HG02884 (cell line): ENCODE results near the gene PRAMEF17.
"Not testable (repeated sequence)": the region's sequence is repeated elsewhere in the genome, so short reads cannot be mapped to it uniquely, and the experiment has no call there.

Source experiments
- ATAC-seq: cut with Tn5 transposase; IDR thresholded peaks from one replicate; pipeline ENCODE4 v1.9.1; 2021; ENCODE audit warnings: mild to moderate bottlenecking, moderate library complexity; ENCODE audit not compliant: unreplicated experiment

Gene PRAMEF17, protein sequence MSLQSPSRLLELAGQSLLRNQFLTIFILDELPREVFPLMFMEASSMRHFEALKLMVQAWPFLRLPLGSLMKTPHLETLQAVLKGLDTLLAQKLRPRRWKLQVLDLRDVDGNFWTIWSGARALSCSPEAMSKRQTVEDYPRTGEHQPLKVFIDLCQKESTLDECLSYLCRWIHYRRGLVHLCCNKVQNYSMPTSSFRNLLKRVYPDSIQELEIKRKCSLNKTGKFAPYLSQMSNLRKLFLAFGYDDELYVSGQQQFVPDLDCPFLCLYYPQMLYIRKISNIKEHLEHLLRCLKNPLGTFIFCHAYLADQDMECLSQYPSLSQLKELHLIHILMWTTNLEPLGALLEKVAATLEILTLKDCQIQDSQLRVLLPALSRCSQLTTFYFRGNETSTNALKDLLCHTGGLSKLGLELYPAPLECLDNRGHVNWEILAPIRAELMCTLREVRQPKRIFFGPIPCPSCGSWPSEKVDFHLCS

DNA sequence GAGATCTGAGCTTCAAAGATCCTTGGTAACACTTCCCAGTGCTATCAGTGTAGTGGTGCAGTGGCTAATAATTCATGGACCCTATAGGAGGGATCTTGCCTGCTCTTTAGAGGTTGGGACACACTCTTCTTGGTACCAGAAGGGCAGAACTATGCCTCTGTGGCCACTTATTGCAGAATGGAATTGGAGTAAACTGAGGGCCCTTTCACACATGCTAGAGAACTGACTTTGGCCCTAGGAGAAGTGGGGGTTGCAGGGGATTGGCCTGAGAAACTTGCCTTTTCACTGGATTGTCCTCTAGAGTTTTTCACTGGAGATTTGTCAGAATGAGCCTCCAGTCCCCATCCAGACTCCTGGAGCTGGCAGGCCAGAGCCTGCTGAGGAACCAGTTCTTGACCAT lies at the start of gene PRAMEF17:
TSS of gene PRAMEF17 (plus strand) at position 301 of the 400 bp plus-strand sequence. CDS start at position 327, 26 bp downstream.
- not testable (repeated sequence) for ATAC-seq

GRCh38 chr1:13342496-13342895 lies 46.9 kb upstream of the PRAMEF17 start:
- ATAC-seq, result not testable (repeated sequence)

GRCh38 chr1:13347034-13347433 lies 42.4 kb upstream of the PRAMEF17 start, which contains the start of gene PRAMEF14:
Gene PRAMEF14, minus strand, starts transcription at chr1:13347134. Its CDS starts 1,820 bp downstream, at chr1:13345314.
- ATAC-seq, result not testable (repeated sequence)

DNA sequence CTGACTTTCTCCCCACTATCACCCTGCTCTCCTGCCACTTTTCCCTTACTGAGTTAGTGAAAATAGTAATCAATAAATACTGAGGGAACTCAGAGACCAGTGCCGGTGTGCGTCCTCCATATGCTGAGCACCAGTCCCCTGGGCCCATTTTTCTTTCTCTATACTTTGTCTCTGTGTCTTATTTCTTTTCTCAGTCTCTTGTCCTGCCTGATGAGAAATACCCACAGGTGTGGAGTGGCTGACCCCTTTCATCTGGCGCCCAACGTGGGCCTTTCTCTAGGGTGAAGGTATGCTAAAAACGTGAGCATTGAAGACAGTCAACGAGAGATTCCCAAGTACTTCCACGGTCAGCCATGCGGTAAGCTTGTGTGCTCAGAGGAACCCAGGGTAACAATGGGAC lies 36.0 kb upstream of the PRAMEF17 start:
- ATAC-seq, result not testable (repeated sequence)

- ATAC-seq, result not testable (repeated sequence)
Measured at GRCh38 chr1:13354475-13354874, 35.0 kb upstream of the PRAMEF17 start.

DNA sequence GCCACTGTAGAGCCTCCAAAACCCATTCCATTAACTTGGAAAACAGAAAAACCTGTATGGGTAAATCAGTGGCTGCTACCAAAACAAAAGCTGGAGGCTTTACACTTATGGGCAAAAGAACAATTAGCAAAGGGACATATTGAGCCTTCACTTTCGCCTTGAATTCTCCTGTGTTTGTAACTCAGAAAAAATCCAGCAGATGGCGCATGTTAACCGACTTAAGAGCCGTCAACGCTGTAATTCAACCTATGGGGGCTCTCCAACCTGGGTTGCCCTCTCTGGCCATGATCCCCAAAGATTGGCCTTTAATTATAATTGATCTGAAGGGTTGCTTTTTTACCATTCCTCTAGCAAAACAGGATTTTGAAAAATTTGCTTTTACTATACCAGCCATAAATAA lies 32.7 kb upstream of the PRAMEF17 start:
- not testable (repeated sequence) for ATAC-seq

- not testable (repeated sequence) for ATAC-seq
Measured at GRCh38 chr1:13362364-13362763, 27.1 kb upstream of the PRAMEF17 start.

GRCh38 chr1:13364928-13365327 lies 24.5 kb upstream of the PRAMEF17 start:
- not testable (repeated sequence) for ATAC-seq

DNA sequence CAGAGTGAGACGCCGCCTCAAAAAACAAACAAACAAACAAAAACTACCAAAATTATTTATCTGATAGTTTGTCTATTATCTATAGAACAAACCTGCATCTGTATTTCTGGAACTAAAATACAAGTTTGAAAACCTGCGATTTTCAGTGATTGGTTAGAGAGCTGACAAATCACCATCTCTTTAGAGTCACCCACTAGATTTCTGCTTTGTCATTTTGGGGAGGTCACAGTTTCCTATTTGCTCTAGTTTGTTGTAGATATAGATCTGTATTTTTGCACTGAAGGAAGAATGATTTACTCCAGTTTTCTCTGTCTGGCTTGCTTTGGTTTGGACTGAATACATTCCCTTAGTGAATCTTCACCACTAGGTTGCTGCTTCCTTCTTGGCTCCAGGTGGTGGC lies 22.9 kb upstream of the PRAMEF17 start:
- not testable (repeated sequence) for ATAC-seq

DNA sequence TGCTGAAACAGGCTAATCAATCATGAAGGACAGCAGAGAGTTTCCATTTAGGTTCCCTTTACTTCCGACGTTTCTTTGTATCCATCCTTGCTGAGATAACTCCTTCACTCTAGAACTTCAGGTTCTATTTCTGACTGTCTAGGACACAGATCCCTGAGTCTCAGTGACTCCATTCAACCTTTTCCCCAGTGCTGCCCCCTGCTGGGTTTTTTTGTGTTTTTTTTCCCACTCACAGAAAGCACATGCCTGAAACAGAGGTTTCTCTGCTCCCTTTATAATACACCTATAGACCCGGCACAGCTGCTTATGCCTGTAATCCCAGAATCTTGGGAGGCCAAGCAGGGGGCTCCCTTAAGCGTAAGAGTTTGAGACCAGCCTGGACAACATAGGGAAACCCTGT lies 20.9 kb upstream of the PRAMEF17 start:
- ATAC-seq, result not testable (repeated sequence)

- ATAC-seq, result not testable (repeated sequence)
Measured at GRCh38 chr1:13378983-13379382, 10.4 kb upstream of the PRAMEF17 start.

DNA sequence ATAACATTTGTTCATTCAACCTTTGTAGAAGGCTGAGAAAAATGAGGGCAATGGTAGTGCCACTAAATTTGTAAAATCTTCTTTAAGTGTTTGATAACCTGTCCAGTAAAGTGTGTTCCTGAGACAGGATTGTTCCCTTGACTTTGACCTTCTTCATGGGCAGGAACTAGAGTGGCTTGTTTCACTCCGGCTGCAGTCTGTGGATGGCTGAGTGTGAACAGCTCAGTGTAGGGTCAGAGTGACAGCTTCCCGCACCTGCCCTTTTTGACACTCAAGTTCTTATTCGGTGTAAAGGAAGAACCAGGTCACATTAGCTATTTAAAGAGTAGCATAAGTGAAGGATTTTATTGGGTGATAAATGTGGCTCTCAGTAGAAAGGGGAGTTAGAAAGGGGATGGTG lies 9.1 kb upstream of the PRAMEF17 start:
- ATAC-seq, result not testable (repeated sequence)

GRCh38 chr1:13393004-13393403 lies 3.6 kb downstream of the PRAMEF17 start:
- not testable (repeated sequence) for ATAC-seq

GRCh38 chr1:13394761-13395160 lies 5.3 kb downstream of the PRAMEF17 start:
- not testable (repeated sequence) for ATAC-seq

GRCh38 chr1:13395311-13395710 lies 5.9 kb downstream of the PRAMEF17 start:
- ATAC-seq, result not testable (repeated sequence)

GRCh38 chr1:13407811-13408210 lies 18.4 kb downstream of the PRAMEF17 start:
- no peak for ATAC-seq

GRCh38 chr1:13410150-13410549 lies 20.7 kb downstream of the PRAMEF17 start, which contains the start of gene PRAMEF20:
Gene PRAMEF20, plus strand, starts transcription at chr1:13410450. Its CDS starts 5,905 bp downstream, at chr1:13416355.
- not testable (repeated sequence) for ATAC-seq

DNA sequence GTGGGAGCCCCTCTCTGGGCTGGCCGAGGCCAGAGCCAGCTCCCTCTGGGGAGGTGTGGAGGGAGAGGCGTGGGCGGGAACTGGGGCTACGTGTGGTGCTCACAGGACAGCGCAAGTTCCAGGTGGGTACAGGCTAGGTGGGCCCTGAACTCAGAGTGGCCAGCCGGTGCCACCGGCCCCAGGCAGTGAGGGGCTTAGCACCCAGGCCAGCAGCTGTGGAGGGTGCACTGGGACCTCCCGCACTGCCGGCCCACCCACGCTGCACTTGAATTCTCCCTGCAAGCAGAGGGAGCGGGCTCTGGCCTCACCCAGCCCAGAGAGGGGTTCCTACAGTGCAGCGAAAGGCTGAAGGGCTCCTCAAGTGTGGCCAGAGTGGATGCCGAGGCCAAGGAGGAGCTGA lies 41.1 kb downstream of the PRAMEF17 start:
- ATAC-seq, result no peak

DNA sequence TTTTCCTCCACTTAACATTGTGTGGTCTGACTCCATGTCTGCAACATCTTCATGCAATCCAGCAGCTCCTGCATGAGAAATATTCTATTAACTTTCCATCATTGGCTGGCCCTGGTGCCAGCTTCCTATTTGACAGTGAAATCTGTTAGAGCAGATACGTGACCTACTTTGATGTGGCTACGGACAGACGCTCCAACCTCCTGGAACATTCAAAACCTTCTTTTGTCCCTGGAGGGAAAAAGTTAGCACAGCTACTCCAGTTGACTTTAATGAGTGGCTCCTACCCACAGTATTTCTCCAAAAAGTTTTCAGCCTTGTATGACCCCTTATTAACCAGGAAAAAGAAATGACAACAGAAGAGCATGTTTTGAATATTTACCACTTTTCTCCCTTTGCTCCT lies 42.8 kb downstream of the PRAMEF17 start:
- no peak for ATAC-seq

GRCh38 chr1:13433694-13434358 lies 44.4 kb downstream of the PRAMEF17 start:
- not testable (repeated sequence) for ATAC-seq

DNA sequence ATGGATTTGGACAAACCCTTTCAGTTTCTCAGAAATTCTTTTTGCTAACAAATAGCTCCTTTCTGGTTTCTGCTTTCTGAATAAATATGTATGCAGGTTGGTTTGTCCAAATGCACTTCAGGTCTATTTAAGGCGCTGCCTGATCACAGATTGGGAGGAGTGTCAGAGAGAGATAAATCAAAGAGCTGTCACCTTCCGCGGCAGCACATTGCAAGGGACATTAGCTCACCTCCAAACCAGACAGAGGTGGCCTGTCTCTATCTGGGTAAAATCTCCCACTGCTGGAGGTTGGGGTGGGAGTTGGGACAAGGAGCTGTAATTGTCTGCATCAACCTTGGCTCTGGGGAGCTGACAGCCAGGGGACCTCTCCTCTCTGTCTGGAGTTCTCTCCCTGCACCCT lies 46.0 kb downstream of the PRAMEF17 start:
- no peak for ATAC-seq
